BE2C (cell line): ENCODE data around the gene OBI1.

Source experiments
- DNase-seq: peaks from one replicate; pipeline ENCODE4 v3.0.0-alpha.2; 2020
- H3K27me3 ChIP-seq: fragments of 250-450 bp; sonication (Bioruptor Pico); 2 replicates; pipeline ENCODE4 v1.5.1; 2020; ENCODE audit warnings: mild to moderate bottlenecking
- H3K36me3 ChIP-seq: fragments of 250-450 bp; sonication (Bioruptor Pico); 2 replicates; pipeline ENCODE4 v1.5.1; 2020; ENCODE audit warnings: mild to moderate bottlenecking
- H3K4me1 ChIP-seq: fragments of 250-450 bp; sonication (Bioruptor Pico); 2 replicates; pipeline ENCODE4 v1.5.1; 2020
- H3K4me3 ChIP-seq: 2 replicates; pipeline ENCODE4 v1.5.1; 2011; ENCODE audit warnings: low read depth, low read length
- H3K9me3 ChIP-seq: fragments of 250-450 bp; sonication (Bioruptor Pico); 2 replicates; pipeline ENCODE4 v1.5.1; 2020
- TF ChIP-seq, protein P1 (sequence below): IDR thresholded peaks from 2 replicates; pipeline ENCODE4 v1.5.1; 2012; ENCODE audit warnings: mild to moderate bottlenecking, low read depth, low read length

The OBI1 gene

GRCh38 chr13:78607409-78608251, 51.3 kb downstream of the OBI1 start:
- peaks cover 13% of the 10 kb centered on the region for H3K4me1 ChIP-seq
- H3K36me3 ChIP-seq: no peaks in the 10 kb centered on the region; the same call in 1 of the 2 replicates
- no peak for DNase-seq
- TF ChIP-seq, protein P1, sequence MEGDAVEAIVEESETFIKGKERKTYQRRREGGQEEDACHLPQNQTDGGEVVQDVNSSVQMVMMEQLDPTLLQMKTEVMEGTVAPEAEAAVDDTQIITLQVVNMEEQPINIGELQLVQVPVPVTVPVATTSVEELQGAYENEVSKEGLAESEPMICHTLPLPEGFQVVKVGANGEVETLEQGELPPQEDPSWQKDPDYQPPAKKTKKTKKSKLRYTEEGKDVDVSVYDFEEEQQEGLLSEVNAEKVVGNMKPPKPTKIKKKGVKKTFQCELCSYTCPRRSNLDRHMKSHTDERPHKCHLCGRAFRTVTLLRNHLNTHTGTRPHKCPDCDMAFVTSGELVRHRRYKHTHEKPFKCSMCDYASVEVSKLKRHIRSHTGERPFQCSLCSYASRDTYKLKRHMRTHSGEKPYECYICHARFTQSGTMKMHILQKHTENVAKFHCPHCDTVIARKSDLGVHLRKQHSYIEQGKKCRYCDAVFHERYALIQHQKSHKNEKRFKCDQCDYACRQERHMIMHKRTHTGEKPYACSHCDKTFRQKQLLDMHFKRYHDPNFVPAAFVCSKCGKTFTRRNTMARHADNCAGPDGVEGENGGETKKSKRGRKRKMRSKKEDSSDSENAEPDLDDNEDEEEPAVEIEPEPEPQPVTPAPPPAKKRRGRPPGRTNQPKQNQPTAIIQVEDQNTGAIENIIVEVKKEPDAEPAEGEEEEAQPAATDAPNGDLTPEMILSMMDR: no peak
- H3K4me3 ChIP-seq: no peak overlapping the region
- H3K9me3 ChIP-seq: no peaks in the 10 kb centered on the region
- H3K27me3 ChIP-seq: peaks cover 78% of the 10 kb centered on the region

- DNase-seq: no peak
- Histone ChIP-seq H3K9me3 (no peaks in the 10 kb centered on the region), H3K27me3 (peaks cover 85% of the 10 kb centered on the region), H3K36me3 (no peaks in the 10 kb centered on the region; the same call in 1 of the 2 replicates), H3K4me1 (peaks cover 13% of the 10 kb centered on the region), H3K4me3 (no peak overlapping the region)
- TF ChIP-seq, protein P1: no peak
Measured at GRCh38 chr13:78606471-78607408, 52.2 kb downstream of the OBI1 start.

DNA sequence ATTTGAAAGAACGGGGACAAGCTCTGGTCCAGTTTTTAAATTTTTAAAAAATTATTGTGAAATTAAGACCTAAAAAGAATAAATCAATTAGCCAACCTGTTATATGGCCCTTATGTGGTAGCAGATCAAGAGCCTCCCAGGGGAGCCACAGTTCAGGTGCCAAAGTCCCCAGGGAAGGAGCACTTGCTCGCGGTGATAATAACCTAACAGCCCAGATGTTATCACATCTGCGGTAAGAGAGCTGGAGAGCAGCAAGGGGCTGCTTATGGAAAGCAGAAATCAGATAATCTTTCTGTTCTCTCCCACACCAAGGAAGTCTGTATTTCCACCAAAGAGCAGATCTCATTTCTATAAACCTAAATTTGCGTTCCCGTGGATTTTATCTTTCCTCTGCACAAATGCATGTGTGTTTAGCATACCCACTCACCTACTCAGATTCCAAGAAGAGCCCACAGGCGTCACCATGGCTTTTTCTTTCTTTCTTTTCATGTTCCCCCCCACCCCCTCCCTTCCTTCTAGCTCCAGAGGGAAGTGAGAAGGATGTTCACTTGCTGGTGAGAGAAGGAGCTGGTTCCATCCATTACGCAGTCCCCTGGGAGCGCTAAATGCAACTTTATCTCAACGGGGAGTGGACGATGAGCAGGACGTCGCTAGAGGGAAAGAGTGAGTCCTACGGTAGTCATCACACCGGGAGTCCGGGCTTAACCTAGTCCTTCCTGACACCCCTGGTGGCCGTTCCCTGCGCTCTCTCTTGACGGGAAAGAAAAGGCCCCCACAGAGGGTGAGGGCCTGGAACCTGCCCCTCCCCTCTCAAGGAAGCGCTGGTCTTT, 54.0 kb downstream of the OBI1 start:
- H3K9me3 ChIP-seq: no peaks in the 10 kb centered on the region
- peaks cover 8% of the 10 kb centered on the region; the same call in 1 of the 2 replicates for H3K4me1 ChIP-seq
- H3K4me3 ChIP-seq: no peak overlapping the region
- no peaks in the 10 kb centered on the region for H3K36me3 ChIP-seq
- TF ChIP-seq, protein P1: peak; percentile 41; the same call in 1 of the 2 replicates
- H3K27me3 ChIP-seq: peaks cover 97% of the 10 kb centered on the region
- DNase-seq: peak; percentile 64

GRCh38 chr13:78603240-78603957, 55.6 kb downstream of the OBI1 start, which contains the start of gene POU4F1:
POU4F1 (minus strand) TSS chr13:78603552; CDS start chr13:78603326, 226 bp downstream.
- Histone ChIP-seq H3K27me3 (peaks cover 97% of the 10 kb centered on the region), H3K36me3 (no peaks in the 10 kb centered on the region), H3K9me3 (no peaks in the 10 kb centered on the region), H3K4me3 (peak within 1 kb of the TSS; percentile 57), H3K4me1 (peaks cover 4% of the 10 kb centered on the region; the same call in 1 of the 2 replicates)
- DNase-seq: peak; percentile 90
- TF ChIP-seq, protein P1: no peak

GRCh38 chr13:78602561-78603239, 56.3 kb downstream of the OBI1 start:
- Histone ChIP-seq H3K9me3 (no peaks in the 10 kb centered on the region), H3K4me3 (peak overlapping the region; percentile 57), H3K4me1 (peaks cover 4% of the 10 kb centered on the region; the same call in 1 of the 2 replicates), H3K27me3 (peaks cover 97% of the 10 kb centered on the region), H3K36me3 (no peaks in the 10 kb centered on the region)
- TF ChIP-seq, protein P1: no peak
- DNase-seq: no peak
